Endodermal cell (in vitro differentiated cells): ENCODE data around the gene GNG3. TPM values are rescaled to one million over a fixed set of nuclear protein-coding genes. Genes with fewer than 3 reads are reported as not detected.

ENCODE experiments used
- DNase-seq: peaks from one replicate; pipeline ENCODE4 v3.0.0-alpha.2; 2017
- H3K27ac ChIP-seq: 2 replicates; pipeline ENCODE4 v1.5.1; 2013; ENCODE audit warnings: mild to moderate bottlenecking, low read depth, low read length, moderate library complexity
- H3K27me3 ChIP-seq: 2 replicates; pipeline ENCODE4 v1.6.1; 2013; ENCODE audit warnings: mild to moderate bottlenecking, low read length, moderate library complexity; ENCODE audit not compliant: insufficient read depth, control insufficient read depth, poor library complexity, severe bottlenecking
- H3K36me3 ChIP-seq: 2 replicates; pipeline ENCODE4 v1.7.0; 2013; ENCODE audit warnings: mild to moderate bottlenecking, low read length, moderate library complexity; ENCODE audit not compliant: control insufficient read depth, insufficient read depth
- H3K4me1 ChIP-seq: one replicate; pipeline ENCODE4 v1.7.0; 2013; ENCODE audit warnings: low read length; ENCODE audit not compliant: control insufficient read depth, insufficient read depth
- H3K4me3 ChIP-seq: 2 replicates; pipeline ENCODE4 v1.5.1; 2013; ENCODE audit warnings: mild to moderate bottlenecking, low read length, moderate library complexity
- H3K9ac ChIP-seq: 2 replicates; pipeline ENCODE4 v1.6.1; 2013; ENCODE audit warnings: mild to moderate bottlenecking, low read length, moderate library complexity; ENCODE audit not compliant: poor library complexity, severe bottlenecking; ENCODE audit errors: extremely low read depth
- H3K9me3 ChIP-seq: 2 replicates; pipeline ENCODE4 v1.6.1; 2013; ENCODE audit warnings: mild to moderate bottlenecking, low read length, moderate library complexity; ENCODE audit not compliant: control insufficient read depth
- H3K27ac Mint-ChIP-seq: 2 replicates; pipeline ENCODE4 v1.8.0; 2020; ENCODE audit warnings: mixed read lengths
- H3K27me3 Mint-ChIP-seq: 2 replicates; pipeline ENCODE4 v1.8.0; 2021; ENCODE audit warnings: mild to moderate bottlenecking, mixed read lengths; ENCODE audit not compliant: insufficient read depth
- H3K36me3 Mint-ChIP-seq: 2 replicates; pipeline ENCODE4 v1.8.0; 2020; ENCODE audit warnings: low read depth, mixed read lengths
- H3K4me1 Mint-ChIP-seq: 2 replicates; pipeline ENCODE4 v1.8.0; 2020; ENCODE audit warnings: mixed read lengths
- H3K4me3 Mint-ChIP-seq: 2 replicates; pipeline ENCODE4 v1.8.0; 2020; ENCODE audit warnings: mild to moderate bottlenecking, moderate library complexity, mixed read lengths
- H3K9me3 Mint-ChIP-seq: 2 replicates; pipeline ENCODE4 v1.8.0; 2020; ENCODE audit warnings: mild to moderate bottlenecking, mixed read lengths
- WGBS, 2 experiments: methylation state at CpG; one replicate each; pipeline versions ENCODE4 v1.1.5 to v1.1.7; 2013; ENCODE audit warnings: missing lambda C conversion rate in 2 of 2, mixed read lengths in 1 of 2; ENCODE audit not compliant: insufficient coverage in 1 of 2, insufficient read length in 1 of 2; 5-methylcytosine and 5-hydroxymethylcytosine counted together
- total RNA-seq, 2 donors: library from RNA; stranded (reverse); fragmentation: NEBNext Ultra II Directional in 1 of 2; extraction: Animal tissue kit (Norgen Biotek cat#: 25700) in 1 of 2; gene quantifications; 2 replicates in 1 of 2; 3 replicates in 1 of 2; pipeline ENCODE4 v1.2.1, GENCODE V29; 2021
- TF ChIP-seq, protein P1 (sequence below): fragments of 200-600 bp; sonication (generic); conservative IDR thresholded peaks from 2 replicates; pipeline ENCODE4 v1.5.0; 2021; ENCODE audit warnings: antibody characterized with exemption, mild to moderate bottlenecking

GNG3 gene
- total RNA-seq, 2 donors from 2014 or later = 0.40 to 1.7 TPM

DNA sequence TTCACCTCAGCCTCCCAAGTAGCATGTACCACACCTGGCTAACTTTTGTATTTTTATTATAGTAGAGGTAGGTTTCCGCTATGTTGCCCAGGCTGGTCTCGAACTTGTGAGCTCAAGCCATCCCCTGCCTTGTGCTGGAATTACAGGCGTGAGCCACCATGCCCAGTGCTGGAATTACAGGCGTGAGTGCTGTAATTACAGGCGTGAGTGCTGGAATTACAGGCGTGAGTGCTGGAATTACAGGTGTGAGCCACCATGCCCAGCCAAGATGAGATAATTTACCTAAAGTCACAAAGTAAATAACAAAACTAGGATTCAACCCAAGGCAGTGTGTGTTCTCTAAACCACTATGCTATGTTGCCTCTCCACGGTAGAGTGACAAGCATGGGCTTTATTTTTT lies 25.0 kb upstream of the GNG3 start:
- peaks cover 4% of the 10 kb centered on the region for H3K4me1 ChIP-seq
- 90 to 94% methylated on average over 6 of the region's 7 CpGs for WGBS, 2 experiments
- no peaks in the 10 kb centered on the region for H3K27me3 ChIP-seq
- Mint-ChIP-seq H3K4me1 (peaks cover 11% of the 10 kb centered on the region), H3K4me3 (no peak overlapping the region), H3K27ac (no peak overlapping the region), H3K27me3 (peaks cover 3% of the 10 kb centered on the region), H3K36me3 (peaks cover 8% of the 10 kb centered on the region), H3K9me3 (no peaks in the 10 kb centered on the region)
- TF ChIP-seq, protein P1, sequence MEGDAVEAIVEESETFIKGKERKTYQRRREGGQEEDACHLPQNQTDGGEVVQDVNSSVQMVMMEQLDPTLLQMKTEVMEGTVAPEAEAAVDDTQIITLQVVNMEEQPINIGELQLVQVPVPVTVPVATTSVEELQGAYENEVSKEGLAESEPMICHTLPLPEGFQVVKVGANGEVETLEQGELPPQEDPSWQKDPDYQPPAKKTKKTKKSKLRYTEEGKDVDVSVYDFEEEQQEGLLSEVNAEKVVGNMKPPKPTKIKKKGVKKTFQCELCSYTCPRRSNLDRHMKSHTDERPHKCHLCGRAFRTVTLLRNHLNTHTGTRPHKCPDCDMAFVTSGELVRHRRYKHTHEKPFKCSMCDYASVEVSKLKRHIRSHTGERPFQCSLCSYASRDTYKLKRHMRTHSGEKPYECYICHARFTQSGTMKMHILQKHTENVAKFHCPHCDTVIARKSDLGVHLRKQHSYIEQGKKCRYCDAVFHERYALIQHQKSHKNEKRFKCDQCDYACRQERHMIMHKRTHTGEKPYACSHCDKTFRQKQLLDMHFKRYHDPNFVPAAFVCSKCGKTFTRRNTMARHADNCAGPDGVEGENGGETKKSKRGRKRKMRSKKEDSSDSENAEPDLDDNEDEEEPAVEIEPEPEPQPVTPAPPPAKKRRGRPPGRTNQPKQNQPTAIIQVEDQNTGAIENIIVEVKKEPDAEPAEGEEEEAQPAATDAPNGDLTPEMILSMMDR = no peak
- H3K4me3 ChIP-seq = no peak overlapping the region
- H3K36me3 ChIP-seq = peaks cover 3% of the 10 kb centered on the region
- H3K9me3 ChIP-seq = no peaks in the 10 kb centered on the region
- DNase-seq = no peak
- no peak overlapping the region for H3K9ac ChIP-seq
- H3K27ac ChIP-seq = no peak overlapping the region

DNA sequence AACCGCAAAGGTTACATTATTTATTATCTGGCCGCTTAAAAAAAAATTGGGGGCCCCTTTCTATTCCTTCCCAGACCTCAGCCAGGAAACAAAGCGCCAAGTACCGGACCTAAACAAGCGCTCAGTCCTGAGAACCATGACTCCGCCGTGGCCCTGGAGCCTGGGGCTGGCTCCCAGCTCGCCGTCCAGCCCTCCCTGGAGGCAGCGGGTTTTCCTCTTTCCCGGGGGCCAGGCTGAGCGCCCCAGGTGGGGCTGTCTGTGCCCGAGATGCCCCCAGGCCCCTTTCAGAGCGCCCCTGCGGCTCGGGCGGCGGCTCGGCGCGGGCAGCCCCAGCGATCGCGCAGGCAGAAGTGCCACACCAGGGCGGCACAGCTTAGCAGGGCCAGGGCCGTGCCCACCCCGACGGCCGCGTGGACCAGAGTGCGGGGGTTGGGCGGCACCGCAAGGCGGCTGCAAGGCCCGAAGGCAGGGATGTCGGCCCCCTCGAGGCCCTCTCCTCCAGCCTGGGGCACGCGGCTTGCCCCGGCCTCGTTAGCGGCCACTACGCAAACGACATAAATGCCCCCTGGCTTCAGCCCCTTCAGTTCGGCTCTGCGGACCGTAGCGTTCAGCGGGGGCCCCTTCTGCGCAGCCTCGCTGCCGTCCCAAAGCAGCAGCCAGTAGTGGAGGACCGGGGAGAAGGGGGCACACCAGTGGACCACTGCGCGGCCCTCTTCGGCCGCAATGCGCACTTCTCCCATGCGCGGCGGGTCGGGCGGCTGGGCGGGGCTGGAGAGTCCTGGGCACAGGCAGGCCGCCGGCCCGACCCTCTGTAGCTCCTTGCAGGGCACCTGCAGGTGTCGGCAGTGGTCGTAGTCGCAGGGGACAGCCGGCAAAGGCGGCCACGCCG lies 19.7 kb upstream of the GNG3 start:
- H3K27ac Mint-ChIP-seq = no peak overlapping the region
- peaks cover 24% of the 10 kb centered on the region for H3K36me3 Mint-ChIP-seq
- Histone ChIP-seq H3K9me3 (no peaks in the 10 kb centered on the region), H3K36me3 (peaks cover 21% of the 10 kb centered on the region), H3K9ac (no peak overlapping the region), H3K4me1 (no peaks in the 10 kb centered on the region), H3K27ac (peak overlapping the region; percentile 24), H3K27me3 (no peaks in the 10 kb centered on the region), H3K4me3 (no peak overlapping the region)
- TF ChIP-seq, protein P1 = peak; percentile 17
- peaks cover 8% of the 10 kb centered on the region for H3K27me3 Mint-ChIP-seq
- whole genome bisulfite sequencing, 2 experiments = 94% methylated on average over 56 to 74 of the region's 74 CpGs
- H3K4me3 Mint-ChIP-seq = peak overlapping the region; percentile 13
- DNase-seq = peak; percentile 70
- no peaks in the 10 kb centered on the region for H3K9me3 Mint-ChIP-seq
- peaks cover 5% of the 10 kb centered on the region for H3K4me1 Mint-ChIP-seq

DNA sequence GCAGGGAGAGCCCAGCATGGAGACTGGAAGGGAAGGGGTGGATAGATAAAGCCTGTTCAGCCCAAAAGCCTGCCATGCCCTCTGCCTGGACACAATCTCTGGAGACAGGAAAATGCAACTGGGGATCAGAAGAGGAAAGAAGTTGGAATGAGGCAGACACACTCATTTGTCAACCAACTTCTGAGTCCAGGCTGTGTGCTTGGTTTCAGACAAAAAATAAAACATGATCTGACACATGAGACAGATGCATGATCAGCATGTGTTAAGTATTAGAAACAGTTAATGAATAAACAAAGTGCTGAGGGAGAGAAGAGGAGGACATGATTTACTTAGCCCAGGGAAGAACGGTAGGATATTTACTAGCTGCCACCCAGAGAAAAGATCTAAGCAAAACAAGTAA lies 19.0 kb upstream of the GNG3 start:
- H3K4me1 ChIP-seq = no peaks in the 10 kb centered on the region
- H3K9me3 ChIP-seq = no peaks in the 10 kb centered on the region
- TF ChIP-seq, protein P1 = no peak
- no peak for DNase-seq
- no peak overlapping the region for H3K27ac Mint-ChIP-seq
- no peak overlapping the region for H3K9ac ChIP-seq
- peaks cover 5% of the 10 kb centered on the region for H3K4me1 Mint-ChIP-seq
- H3K27me3 ChIP-seq = no peaks in the 10 kb centered on the region
- H3K4me3 ChIP-seq = no peak overlapping the region
- H3K36me3 Mint-ChIP-seq = peaks cover 30% of the 10 kb centered on the region
- peaks cover 28% of the 10 kb centered on the region for H3K36me3 ChIP-seq
- peak overlapping the region; percentile 24 for H3K27ac ChIP-seq
- peak overlapping the region; percentile 13 for H3K4me3 Mint-ChIP-seq
- H3K27me3 Mint-ChIP-seq = peaks cover 8% of the 10 kb centered on the region
- no peaks in the 10 kb centered on the region for H3K9me3 Mint-ChIP-seq
- 85 to 100% methylated on average over 1 of the region's 1 CpG for WGBS, 2 experiments
